ENCODE results near the gene HECA. TPM values are rescaled to one million over a fixed set of nuclear protein-coding genes. Genes with fewer than 3 reads are reported as not detected.

Gene HECA
- total RNA-seq, 1 experiment from 2014 or later: 10.7 TPM

- no peak for DNase-seq (ENCODE audit: low read depth, low spot score)
- H3K27ac ChIP-seq (ENCODE audit: low read depth, low read length): no peak overlapping the region
- no TSS peak for BruUV-seq (replicated peaks)
Observed at GRCh38 chr6:139198529-139199288, 63.8 kb downstream of the HECA start.

More at GRCh38 chr6:139198529-139199288, 63.8 kb downstream of the HECA start:
- H3K4me3 ChIP-seq (replicated peaks in 1 of 2; ENCODE audit: low read depth in 1 of 2, low read length in 2 of 2): no peak overlapping the region
- TF ChIP-seq ZNF274 (IDR thresholded peaks at IDR 0.05; ENCODE audit: low read depth, low read length) (no peak), ZBTB33 (IDR thresholded peaks at IDR 0.05; ENCODE audit: extremely low read depth, insufficient replicate concordance, low read length) (no peak), EZH2phosphoT487 (IDR thresholded peaks at IDR 0.05; ENCODE audit: borderline replicate concordance) (no peak), SRF (IDR thresholded peaks at IDR 0.05; ENCODE audit: low read depth) (no peak), CEBPB (IDR thresholded peaks at IDR 0.05; ENCODE audit: low read depth) (no peak), RAD21 (IDR thresholded peaks at IDR 0.05; ENCODE audit: low read depth) (no peak), ELF1 (IDR thresholded peaks at IDR 0.05; ENCODE audit: borderline replicate concordance, low read depth) (no peak)
- H4K20me1 ChIP-seq (ENCODE audit: insufficient read depth): no peaks in the 10 kb centered on the region
- ChIA-PET CTCF (no interaction called here), POLR2A (no interaction called here), RAD21 (ENCODE audit: low non-redundant PET in 1 of 2, low total read pairs in 2 of 2, uncharacterized antibody in 2 of 2, unreplicated experiment in 2 of 2) (no interaction called here)
- H3K4me2 ChIP-seq (ENCODE audit: low read length): no peak overlapping the region
- no peaks in the 10 kb centered on the region for H3K36me3 ChIP-seq (ENCODE audit: control insufficient read depth in 1 of 2, insufficient read depth in 2 of 2, low read length in 2 of 2)
- H3K9me2 ChIP-seq (ENCODE audit: insufficient read depth): no peaks in the 10 kb centered on the region
- no peaks in the 10 kb centered on the region for H3K4me1 ChIP-seq (ENCODE audit: control insufficient read depth in 1 of 2, insufficient read depth in 2 of 2, low read length in 2 of 2)
- H3K27me3 ChIP-seq (ENCODE audit: insufficient read depth, low read length): no peaks in the 10 kb centered on the region
- H3K79me2 ChIP-seq (ENCODE audit: insufficient read depth, low read length): no peaks in the 10 kb centered on the region
- H2AFZ ChIP-seq (ENCODE audit: low read depth, low read length, poor library complexity, severe bottlenecking): no peak overlapping the region
- H3K9ac ChIP-seq (ENCODE audit: low read length): no peak overlapping the region
- no peaks in the 10 kb centered on the region for H3K9me3 ChIP-seq (ENCODE audit: control insufficient read depth in 1 of 2, insufficient read depth in 1 of 2, low read depth in 1 of 2, low read length in 2 of 2)
- no peak for ATAC-seq
- intact Hi-C loops (cut with micrococcal nuclease): no loop called here

Measured in HCT116 (cell line).